ENCODE results near the gene CRIM1. TPM values are rescaled to one million over a fixed set of nuclear protein-coding genes. Genes with fewer than 3 reads are reported as not detected.

The CRIM1 gene
- total RNA-seq, 1 donor from 2014 or later = 35.3 TPM

DNA sequence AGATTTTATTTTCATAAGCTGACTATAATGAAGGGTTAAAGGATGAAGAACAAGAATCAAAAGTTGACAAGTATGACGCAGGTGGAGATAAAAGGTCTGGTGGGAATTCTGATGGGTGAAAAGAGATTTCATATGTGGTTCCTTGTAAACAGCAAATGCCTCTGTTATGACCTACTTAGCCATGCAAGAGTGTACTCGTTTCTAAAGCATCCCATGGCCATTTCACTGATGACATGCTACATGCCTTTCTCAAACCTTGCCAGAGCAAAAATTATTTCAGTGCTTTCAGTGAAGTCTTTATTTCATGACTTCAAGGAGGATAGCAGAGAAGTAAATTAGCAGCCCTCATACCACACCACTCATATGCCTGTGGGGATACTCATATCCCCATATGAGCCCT lies 170.6 kb downstream of the CRIM1 start:
- TF ChIP-seq, protein P1, sequence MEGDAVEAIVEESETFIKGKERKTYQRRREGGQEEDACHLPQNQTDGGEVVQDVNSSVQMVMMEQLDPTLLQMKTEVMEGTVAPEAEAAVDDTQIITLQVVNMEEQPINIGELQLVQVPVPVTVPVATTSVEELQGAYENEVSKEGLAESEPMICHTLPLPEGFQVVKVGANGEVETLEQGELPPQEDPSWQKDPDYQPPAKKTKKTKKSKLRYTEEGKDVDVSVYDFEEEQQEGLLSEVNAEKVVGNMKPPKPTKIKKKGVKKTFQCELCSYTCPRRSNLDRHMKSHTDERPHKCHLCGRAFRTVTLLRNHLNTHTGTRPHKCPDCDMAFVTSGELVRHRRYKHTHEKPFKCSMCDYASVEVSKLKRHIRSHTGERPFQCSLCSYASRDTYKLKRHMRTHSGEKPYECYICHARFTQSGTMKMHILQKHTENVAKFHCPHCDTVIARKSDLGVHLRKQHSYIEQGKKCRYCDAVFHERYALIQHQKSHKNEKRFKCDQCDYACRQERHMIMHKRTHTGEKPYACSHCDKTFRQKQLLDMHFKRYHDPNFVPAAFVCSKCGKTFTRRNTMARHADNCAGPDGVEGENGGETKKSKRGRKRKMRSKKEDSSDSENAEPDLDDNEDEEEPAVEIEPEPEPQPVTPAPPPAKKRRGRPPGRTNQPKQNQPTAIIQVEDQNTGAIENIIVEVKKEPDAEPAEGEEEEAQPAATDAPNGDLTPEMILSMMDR (IDR thresholded peaks at IDR 0.05; ENCODE audit: insufficient read depth, low read length, severe bottlenecking) = no peak
- Histone ChIP-seq H3K36me3 (ENCODE audit: control insufficient read depth, insufficient read depth, low read length) (peaks cover 9% of the 10 kb centered on the region), H3K4me3 (ENCODE audit: low read depth, low read length) (no peak overlapping the region), H3K27me3 (ENCODE audit: control insufficient read depth, insufficient read depth, low read length) (no peaks in the 10 kb centered on the region)
- DNase-seq (ENCODE audit: low read depth) (no peak), FAIRE-seq (no peak)

DNA sequence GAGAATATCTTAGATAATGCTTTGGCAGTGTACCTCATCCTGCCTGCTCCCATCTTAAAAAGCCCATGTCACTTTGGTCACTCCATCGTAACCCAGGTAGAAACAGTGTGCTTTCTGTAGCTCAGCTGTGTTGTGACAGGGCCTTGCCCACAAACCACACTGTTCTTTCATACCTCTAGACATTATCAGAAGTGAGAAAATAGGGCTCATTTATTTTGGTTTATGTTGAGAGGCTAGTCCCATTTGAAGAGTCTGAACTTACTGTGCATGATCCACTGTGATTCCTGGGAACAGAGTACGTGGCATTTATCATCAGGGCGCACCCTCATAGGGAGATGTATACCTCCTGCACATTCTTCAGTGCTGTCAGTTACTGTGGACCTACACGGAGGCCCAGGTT lies 172.7 kb downstream of the CRIM1 start:
- no peak for FAIRE-seq
- Histone ChIP-seq H3K4me3 (ENCODE audit: low read depth, low read length) (no peak overlapping the region), H3K36me3 (ENCODE audit: control insufficient read depth, insufficient read depth, low read length) (peaks cover 11% of the 10 kb centered on the region), H3K27me3 (ENCODE audit: control insufficient read depth, insufficient read depth, low read length) (no peaks in the 10 kb centered on the region)
- DNase-seq (ENCODE audit: low read depth) = no peak
- TF ChIP-seq, protein P1 (IDR thresholded peaks at IDR 0.05; ENCODE audit: insufficient read depth, low read length, severe bottlenecking) = no peak

DNA sequence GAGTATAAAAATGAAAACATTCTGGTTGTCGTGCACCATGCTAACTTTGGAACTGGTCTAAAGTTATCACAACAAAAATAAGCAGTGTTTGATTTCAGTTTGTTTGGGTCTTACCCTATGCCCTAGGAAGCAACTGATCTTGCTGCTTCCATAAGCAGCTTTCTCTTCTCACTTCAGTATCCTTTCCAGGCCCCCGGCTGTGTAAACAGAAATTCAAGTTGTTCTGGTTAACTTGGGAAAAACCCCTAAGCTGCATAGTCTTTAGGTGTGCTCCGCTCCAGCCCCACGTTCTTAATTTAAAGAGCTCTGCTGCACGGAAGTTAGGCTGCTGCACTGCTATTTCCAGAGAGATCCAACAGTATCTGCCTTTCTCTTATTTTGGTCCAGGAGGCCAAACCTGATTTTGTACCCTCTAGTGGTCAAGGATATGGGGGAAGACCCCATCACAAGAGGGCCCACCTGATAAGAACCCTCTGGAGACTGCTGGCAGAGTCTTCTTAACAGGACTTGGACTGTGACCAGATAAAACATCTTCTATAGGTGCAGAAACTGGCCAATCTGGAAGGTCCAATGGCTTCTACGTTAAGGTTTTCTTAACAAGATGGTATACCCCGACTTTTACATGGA lies 173.3 kb downstream of the CRIM1 start:
- Histone ChIP-seq H3K27me3 (ENCODE audit: control insufficient read depth, insufficient read depth, low read length) (no peaks in the 10 kb centered on the region), H3K36me3 (ENCODE audit: control insufficient read depth, insufficient read depth, low read length) (peaks cover 11% of the 10 kb centered on the region), H3K4me3 (ENCODE audit: low read depth, low read length) (no peak overlapping the region)
- FAIRE-seq = no peak
- no peak for DNase-seq (ENCODE audit: low read depth)
- TF ChIP-seq, protein P1 (IDR thresholded peaks at IDR 0.05; ENCODE audit: insufficient read depth, low read length, severe bottlenecking) = no peak

GRCh38 chr2:36530178-36530982 lies 174.8 kb downstream of the CRIM1 start:
- peak; percentile 38 for DNase-seq (ENCODE audit: low read depth)
- TF ChIP-seq, protein P1 (IDR thresholded peaks at IDR 0.05; ENCODE audit: insufficient read depth, low read length, severe bottlenecking) = no peak
- Histone ChIP-seq H3K4me3 (ENCODE audit: low read depth, low read length) (no peak overlapping the region), H3K27me3 (ENCODE audit: control insufficient read depth, insufficient read depth, low read length) (no peaks in the 10 kb centered on the region), H3K36me3 (ENCODE audit: control insufficient read depth, insufficient read depth, low read length) (peaks cover 8% of the 10 kb centered on the region)
- FAIRE-seq = no peak

- TF ChIP-seq, protein P1 (IDR thresholded peaks at IDR 0.05; ENCODE audit: insufficient read depth, low read length, severe bottlenecking) = no peak
- H3K4me3 ChIP-seq (ENCODE audit: low read depth, low read length) = no peak overlapping the region
- no peak for FAIRE-seq
- peaks cover 10% of the 10 kb centered on the region for H3K36me3 ChIP-seq (ENCODE audit: control insufficient read depth, insufficient read depth, low read length)
- DNase-seq (ENCODE audit: low read depth) = no peak
- no peaks in the 10 kb centered on the region for H3K27me3 ChIP-seq (ENCODE audit: control insufficient read depth, insufficient read depth, low read length)
Observed at GRCh38 chr2:36530983-36531354, 175.4 kb downstream of the CRIM1 start.

All from bronchial epithelial cell (primary cell).